ENCODE results near the gene GDAP2.

Gene GDAP2

DNA sequence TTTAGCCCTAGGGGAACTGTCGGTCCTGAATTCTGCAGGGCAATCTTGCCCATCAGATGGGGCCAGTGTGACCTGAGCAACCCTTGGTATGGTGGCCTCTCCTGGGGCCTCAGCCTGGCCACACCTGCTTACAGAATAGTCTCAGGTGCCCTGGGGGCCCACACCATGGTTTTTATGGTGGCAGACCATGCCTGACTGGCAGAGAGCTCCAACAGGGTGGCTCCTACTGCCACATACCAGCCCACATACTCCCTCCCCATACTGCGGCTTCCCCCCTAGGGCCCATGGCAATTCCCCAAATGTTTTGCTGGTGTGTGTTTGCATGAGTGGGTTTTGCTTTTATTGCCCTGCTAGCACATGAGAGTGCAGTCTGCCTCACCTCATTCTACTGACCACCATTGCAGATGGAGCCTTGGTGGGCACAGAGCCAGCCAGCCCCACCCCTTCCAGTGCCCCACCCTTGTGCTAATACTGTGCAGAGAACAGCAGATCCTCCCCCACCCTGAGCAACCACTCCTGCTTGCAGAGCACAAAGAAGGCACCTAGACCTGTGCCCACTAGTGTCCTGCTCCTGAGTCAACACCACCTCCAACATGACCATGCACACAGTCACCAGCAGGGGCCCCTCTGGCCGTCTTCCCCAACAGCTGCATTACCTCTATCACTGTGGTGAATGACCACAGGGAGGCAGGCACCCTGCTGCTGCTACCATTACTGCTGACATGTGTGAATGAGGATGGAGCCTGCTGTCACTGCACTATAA is 86.8 kb downstream of the GDAP2 start:
- ATAC-seq: no peak
- DNase-seq: no peak

DNA sequence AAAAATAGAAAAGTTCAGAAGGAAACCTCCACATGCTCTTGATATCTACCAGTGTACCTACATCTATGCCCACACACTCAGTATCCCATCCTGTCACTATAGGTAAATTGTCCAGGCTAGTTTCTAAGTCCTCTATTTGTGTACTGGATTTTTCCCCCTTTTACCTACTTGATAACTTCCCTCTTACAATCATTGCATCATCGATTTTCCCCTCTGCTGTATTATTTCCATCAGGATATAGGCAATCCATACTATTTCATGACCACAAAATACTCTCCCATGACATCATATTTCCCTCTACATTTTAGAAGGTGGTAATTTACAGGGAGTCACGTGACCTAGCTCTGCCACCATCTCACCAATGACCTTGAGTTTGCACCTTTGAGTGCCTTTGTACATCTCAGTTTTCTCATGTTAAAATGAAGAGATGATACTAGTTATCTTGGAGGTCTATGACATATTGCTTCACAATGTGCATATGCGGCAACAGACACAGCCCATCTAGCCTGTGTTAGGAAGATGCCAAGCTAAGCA is 88.2 kb downstream of the GDAP2 start:
- DNase-seq: no peak
- no peak for ATAC-seq

DNA sequence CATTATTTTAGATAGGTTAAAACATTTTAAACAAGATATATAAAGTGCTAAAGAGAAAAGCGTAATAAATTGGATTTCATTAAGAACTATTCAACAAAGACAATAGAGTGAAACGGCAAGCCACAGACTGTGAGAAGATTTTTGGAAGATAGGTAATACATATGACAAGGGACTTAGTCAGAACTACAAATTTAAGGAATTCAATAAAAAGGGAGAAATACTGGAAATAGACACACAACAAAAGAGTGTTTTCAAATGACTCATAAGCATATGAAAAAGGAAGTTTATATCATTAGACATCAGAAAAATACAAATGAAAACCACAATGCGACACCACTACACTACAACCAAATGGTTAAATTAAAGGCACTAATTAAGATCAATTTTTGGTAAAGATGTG is 90.5 kb downstream of the GDAP2 start:
- ATAC-seq: no peak
- DNase-seq: no peak

DNA sequence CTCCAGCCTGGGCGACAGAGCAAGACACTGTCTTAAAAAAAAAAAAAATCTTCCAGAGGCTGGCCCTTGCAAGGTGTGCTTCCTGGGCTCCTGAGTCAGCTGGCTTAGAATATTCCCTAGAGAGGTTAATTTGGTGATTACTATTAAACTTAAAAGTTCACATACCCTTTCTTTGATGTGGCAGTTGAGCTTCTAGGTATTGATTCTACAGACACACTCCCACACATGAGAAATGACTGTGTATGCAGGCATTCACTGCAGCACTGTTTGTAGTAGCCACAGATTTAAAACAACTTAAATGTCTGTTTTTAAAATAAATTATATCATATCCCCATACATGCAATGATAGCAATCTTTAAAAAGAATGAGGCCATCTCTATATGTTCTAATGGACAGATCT is 93.4 kb downstream of the GDAP2 start:
- no peak for ATAC-seq
- DNase-seq: no peak

DNA sequence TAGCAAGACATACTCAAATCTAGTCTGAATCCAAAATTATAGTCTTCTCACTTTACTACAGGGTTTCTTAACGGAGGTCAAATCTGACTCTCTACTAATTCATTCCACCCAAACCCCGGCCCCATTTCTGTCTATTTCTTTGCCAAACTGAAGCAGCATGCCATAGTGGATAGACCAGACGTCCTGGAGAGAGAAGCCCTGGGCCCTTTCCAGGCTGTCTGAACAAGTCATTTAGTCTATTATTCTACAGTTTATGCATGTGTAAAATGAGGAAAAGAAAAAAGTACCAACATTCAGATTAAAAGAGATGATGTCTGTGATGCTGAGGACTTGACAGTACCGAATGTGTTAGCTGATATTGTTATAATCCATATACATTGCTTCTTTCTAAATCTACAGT is 95.0 kb downstream of the GDAP2 start:
- ATAC-seq (no peak), DNase-seq (no peak)

DNA sequence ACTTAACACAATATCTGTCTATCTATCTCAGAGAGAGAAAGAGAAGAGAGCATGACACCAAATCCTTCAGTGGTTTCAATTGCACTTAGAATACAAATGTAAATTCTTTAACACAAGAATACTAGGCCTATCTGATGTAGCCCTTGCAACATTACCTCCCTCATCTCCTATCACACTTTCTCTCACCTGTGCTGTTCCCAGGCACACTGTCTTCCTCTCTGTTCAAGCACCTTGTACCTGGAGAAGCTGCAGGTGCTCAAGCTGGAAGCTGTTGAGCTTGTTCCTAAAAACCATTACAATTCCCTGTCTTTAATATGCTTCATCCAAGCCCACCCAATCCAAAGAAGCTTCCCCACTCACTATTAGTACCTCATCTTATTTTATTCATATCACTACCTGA is 97.0 kb downstream of the GDAP2 start:
- ATAC-seq: no peak
- DNase-seq: no peak

DNA sequence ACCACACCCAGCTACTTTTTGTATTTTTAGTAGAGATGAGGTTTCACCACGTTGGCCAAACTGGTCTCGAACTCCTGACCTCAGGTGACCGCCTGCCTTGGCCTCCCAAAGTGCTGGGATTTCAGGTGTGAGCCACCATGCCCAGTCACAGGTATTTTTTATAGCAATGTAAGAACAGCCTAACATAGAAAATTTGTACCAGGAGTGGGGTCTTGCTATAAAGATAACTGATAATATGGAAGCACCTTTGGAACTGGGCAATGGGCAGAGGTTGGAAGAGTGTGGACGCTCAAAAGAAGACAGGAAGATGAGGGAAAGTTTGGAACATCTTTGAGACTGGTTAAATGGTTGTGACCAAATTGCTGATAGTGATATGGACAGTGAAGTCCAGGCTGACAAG is 99.2 kb downstream of the GDAP2 start:
- no peak for ATAC-seq
- DNase-seq: no peak

DNA sequence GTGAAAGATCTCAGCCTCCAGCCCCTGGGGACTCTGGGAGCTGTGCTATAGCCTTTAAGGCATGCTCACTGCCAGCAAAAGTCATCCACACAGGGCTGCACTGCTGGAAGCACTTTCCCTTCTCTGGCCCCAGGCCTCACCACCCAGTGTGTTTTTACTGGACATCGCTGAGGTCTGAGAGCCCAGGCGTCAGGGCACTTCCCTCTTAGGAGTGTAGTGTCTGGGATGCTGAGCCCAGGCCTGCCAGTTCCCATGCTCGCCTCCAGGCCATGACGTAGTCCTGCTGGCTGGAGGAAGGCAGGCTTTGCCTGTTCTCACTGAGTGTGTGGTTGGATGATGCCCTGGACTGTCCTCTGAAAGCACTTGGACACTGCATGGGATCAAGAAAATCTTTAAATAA is 101.2 kb downstream of the GDAP2 start:
- DNase-seq (no peak), ATAC-seq (no peak)

DNA sequence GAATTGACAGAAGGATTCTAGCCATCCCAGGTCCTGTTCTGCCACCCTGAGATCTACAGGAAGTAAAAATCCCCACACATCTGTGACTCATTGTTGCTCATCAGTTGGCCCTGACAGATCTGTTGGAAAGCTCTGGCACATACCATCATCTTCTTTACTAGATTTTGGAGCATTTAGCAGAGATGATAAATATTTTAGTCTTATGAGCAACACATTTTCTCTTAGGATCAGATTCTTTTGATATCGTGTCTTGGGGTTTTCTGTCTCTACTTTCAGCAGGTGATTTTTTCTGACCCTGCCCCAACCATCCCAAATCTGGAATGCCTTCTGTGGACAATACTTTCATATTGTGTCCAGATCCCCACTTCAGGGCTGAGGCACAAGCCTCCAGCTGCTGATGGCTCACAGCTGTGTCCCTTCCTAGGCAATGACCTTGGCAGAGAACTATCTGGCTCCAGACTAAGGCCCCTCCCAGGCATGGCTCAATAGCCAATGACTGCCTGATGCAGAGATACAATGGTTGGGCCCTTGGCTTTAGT is 102.8 kb downstream of the GDAP2 start:
- ATAC-seq: no peak
- no peak for DNase-seq

DNA sequence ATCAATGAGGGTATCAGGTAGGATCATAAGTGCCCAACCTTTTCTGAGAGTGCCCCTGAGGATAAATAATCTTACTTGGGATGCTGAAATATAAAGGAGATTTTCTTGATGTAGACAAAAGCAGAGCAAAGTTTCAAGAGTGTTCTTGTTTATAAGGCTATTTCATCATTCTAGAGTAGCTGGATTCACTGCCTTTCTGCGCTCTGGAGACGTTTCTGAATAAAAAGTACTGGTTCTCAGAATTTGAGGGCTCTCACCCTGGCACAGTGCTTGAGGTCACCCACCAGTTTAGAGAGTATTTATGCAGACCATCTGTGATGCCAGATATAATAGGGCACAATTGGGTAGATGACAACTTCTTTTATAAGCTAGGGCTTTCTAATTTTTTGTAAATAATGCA is 103.3 kb downstream of the GDAP2 start:
- ATAC-seq (no peak), DNase-seq (no peak)

DNA sequence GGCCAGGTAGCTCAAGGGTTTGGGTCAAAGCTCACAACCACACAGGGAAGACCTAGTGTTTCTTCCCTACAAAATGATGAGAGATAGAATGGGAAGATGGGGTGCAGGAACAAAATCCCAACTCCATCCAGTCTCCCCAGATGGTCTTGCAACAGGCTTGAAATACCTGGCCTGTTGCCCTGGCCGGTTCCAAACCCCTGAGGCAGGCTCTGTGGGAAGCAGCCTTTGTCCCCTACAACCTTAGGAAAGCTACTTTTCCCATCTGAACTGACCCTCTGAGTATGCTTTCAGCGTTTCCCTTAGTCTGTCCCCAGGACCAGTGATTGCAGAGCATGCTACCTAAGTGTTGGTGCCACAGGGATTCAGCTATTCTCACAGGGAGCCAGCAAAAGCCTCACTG is 104.0 kb downstream of the GDAP2 start:
- DNase-seq (no peak), ATAC-seq (no peak)

DNA sequence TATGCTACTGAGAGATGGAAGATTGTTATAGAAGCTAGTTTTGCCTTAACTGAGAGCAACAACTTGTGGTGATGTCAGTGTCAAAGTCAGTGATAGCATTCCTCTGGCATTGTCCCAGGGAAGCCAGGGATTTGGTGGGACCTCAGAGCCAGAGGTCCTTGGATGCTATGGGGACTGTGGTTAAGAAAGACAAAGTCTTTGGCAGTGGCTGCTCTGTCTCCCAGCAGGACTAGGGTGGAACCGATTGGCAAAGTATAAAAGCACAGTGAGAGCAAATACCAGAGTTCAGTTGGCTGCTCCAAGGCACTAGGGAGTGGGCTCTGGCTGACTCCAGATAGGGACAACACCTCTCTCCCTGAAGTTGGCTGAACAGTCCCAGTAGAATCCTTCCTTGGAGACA is 104.8 kb downstream of the GDAP2 start:
- ATAC-seq: no peak
- no peak for DNase-seq

DNA sequence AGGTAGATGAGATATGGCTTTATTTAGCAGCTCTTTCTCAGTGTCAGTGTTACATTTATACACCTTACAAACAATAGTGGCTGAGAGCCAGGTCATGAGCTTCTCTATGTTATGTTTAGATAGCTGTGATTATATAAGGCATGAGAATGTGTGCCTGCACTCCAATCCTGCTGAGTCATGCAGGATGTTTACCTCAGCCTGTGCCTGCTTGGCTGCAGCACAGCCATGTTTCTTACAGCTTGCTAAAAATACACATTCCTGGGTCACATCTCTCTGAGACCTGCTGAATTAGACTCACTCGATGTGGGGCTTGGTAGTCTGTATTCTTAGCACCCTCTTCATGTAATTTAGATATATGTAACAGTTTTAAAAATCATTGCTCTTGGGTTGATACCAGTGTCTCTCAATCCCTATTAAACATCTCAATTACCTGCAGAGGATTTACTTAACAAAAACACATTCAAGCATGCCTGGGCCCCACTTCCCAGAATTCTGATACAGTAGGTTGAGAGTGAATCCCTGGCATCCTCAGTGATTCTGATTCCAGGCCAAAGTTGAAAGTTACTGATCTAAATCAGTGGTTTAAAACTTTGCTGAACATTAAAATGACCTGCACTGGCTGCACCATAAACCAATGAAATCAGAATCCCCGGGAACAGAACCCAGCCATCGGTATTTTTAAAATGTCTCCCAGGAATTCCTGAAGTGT is 107.5 kb downstream of the GDAP2 start:
- ATAC-seq (no peak), DNase-seq (no peak)

DNA sequence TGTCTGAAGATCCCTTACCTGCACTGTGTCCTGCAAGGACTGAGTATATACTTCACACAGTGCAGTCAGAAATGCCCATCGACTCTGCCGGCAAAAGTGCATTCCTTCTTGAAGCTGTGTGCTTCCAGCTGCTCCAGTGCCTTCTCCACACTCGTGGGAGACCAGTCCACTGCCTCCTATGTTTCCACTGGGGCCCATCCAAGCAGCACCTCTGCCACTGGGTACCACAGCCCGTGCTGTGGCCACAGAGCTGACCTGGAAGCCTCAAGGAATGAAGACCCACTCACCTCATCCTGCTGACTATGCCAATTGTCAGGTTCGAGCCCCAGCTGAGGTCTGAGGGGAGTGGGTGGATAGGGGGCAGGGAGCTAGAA is 108.1 kb downstream of the GDAP2 start:
- no peak for ATAC-seq
- DNase-seq: no peak

DNA sequence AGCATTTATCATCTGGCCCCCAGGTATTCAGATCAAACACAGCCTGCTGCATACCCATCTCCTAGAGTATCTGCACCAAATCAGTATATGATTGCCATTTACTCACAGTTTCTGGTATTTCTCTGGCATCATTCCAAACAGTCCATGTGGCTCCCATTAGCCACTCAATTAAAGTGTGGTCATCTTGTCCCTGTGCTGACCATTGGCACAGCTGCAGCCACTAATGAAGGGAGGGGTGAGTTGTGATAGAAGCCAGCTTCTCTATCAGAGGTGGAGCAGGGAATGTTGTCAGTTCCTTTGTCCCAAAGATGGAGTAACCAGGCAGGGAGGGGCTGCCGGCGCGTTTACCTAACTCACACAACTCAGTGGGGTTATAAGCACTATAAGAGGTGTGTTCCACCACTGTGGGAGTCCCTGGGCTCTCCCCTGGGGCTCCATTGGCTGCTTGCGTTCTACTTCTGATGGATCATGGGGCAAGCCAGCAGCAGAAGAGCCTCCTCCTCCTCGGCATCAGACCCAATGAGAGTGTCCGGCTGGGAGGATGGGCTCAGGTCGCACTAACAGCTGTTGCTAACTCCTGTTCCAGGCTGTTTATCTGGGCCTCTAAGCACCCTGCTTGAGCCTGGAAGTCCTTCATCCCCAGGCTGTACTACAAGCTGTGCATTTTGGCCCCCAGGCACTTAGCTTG is 108.6 kb downstream of the GDAP2 start:
- no peak for DNase-seq
- no peak for ATAC-seq

DNA sequence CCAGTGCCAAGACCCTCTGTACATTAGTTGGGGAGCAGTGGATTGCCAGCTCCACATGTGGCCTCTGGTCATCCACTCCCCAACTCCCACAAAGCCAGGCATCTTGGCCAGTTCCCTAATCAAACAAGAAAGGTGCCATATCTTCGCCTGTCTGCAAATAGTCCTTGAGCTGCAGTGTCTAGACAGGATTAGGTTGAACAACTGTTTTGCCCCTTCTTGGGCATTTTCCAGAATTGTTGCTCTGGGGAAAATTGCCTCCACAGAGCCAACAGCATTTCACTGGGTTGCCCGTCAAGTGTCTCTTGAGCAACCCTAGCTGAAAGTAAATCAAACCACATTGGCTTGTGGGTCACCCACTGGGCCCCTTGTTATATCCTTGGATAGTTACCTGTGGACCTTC is 109.3 kb downstream of the GDAP2 start:
- no peak for DNase-seq
- ATAC-seq: no peak

DNA sequence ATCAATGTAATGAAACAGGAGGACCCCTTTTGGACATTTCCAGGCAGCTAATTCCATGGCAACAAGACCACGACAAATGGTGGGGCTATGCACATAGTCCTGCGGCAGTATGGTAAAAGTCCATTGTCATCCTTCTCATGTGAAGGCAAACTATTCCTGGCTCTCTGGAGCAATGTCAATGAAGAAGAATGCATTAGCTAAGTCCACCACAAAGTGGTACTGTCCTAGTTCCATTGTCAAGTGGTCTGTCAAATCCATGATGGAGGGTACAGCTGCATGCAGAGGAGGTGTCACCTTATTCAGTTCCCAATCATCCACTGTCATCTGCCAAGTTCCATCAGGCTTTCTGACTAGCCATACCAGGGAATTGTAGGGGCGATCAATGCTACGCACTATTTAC is 110.1 kb downstream of the GDAP2 start:
- ATAC-seq: no peak

DNA sequence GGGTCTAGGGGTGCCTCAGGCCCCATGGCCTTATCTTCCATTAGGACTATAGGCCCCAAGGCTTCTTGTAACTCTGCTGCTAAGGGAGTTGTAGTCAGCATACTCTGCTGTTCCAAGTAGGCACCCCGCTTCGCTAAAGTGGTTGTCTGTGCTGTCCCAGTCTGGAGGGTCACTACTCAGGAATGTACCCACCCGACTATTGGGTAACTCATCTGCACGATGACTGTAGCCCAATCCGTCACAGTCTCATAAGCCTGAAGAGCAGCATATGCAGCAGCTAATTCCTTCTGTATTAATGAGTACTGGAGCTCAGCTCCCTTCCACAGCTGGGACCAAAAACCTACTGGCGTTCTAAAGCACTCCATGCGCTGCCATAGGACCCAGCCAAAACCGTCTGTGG is 111.0 kb downstream of the GDAP2 start:
- ATAC-seq: no peak
- DNase-seq: no peak

More for the DNA sequence above, 110.1 kb downstream of the GDAP2 start:
- DNase-seq: no peak

DNA sequence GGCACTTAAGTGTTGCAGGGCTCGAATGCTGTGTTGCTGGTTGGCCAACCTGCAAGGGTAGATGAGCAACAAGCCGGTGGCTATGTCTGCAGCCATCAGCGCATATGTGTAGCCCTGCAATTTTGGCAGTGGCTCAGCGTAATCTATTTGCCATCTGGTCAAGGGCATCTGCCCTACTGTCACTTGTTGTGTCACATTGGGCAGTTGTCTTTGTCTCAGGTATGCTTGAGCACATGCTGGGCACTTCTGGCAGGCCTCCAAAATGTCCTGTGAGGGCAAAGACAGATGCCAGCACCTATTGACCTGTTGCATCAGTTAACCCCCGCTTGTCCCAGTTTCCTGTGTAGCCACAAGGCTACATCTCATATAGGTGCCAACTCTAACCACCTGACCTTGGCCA is 111.8 kb downstream of the GDAP2 start:
- DNase-seq: no peak
- no peak for ATAC-seq

DNA sequence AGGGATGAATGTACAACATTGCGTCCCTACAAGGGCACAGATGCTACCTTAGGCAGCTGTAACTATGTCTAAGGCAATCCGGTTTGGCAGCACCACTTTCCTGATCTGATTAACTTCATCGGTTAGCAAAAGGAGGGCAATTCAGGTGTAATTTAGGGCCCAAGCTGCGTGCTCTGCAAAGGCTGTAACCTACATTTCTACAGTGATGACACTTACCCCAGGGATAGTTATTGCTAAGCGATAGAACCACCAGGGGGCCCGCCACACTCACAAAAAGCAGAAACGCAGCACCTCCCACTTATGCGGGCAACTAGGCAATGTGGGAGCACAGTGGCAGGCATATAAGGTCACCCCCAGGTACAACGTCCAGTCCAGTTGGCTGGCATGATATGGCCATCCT is 113.5 kb downstream of the GDAP2 start:
- DNase-seq (no peak), ATAC-seq (no peak)

DNA sequence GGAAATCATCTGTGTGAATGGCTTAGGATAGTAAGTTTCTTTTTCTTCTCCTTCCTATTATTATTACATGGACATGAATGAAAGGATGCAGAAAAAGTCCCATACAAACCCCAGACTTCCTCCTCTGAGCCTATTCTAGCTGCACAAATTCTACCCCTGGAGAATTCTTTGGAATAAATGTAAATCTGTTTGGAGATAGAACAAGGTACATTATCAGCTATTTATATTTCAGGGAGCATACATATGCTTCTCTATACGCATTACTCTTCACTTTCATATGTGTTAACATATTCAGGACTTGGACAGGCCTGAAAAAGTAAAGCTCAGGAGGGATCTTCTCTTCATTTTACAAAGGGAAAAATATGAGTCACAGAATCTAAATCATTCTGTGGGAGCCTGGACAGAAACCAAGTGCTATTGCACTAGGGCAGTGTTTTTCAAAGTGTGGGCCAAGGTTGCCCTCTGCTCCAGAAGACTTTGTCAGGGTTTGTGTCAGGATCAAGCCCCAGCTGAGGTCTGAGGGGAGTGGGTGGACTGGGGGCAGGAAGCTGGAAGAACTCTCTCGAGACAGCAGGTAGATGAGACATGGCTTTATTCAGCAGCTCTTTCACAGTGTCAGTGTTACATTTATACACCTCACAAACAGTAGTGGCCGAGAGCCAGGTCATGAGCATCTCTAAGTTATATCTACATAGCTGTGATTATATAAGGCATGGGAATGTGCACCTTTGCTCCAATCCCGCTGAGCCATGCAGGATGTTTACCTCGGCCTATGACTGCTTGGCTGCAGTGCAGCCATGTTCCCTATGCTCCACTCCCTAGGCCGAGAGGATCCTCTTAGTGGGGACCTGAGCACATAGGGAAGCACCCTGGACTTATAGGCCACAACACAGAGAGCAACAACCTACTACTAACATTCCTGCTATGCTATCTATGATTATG is 114.3 kb downstream of the GDAP2 start:
- ATAC-seq (no peak), DNase-seq (no peak)
